GM19455 (cell line): ENCODE data around the gene FAM221B.

Experiments used
- ATAC-seq: cut with Tn5 transposase; IDR thresholded peaks from one replicate; pipeline ENCODE4 v1.9.1; 2021; ENCODE audit not compliant: unreplicated experiment

Gene FAM221B

DNA sequence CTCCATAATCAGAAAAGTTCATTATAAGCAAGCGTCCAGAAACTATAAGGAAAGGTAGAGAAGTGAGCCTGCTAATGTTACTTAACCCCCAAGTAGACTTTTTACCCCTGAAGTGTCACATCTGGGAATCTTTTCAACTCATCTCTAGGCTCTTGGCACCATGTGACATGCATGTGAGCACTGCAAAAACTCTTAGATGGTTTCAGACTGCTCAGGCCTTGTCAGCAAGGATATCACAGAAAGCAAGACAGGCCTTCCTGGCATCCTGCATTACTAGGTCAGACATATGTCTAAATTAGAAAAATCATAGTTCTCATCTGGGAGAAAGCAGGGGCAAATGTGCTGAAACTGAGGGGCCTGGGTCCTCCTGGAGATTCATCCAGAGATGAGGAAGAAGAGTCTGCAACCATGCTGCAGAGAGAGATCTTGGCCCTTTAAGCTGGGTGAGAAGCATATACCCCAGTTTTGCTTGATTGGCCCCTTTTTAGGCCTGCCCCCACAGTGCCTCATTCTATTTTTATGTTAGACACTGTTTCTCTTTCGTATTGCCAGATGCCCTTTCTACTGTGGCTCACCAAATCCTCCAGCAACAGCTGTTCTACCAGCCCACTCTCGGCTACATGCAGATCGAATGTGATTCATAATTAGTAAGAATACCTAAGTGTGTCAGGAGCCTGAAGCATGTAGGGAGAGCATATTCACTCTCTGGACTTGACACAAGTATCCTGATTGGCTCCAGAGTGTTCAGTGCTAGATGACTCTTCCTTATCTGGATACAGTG is 19.4 kb upstream of the FAM221B start:
- ATAC-seq = peak; percentile 85

DNA sequence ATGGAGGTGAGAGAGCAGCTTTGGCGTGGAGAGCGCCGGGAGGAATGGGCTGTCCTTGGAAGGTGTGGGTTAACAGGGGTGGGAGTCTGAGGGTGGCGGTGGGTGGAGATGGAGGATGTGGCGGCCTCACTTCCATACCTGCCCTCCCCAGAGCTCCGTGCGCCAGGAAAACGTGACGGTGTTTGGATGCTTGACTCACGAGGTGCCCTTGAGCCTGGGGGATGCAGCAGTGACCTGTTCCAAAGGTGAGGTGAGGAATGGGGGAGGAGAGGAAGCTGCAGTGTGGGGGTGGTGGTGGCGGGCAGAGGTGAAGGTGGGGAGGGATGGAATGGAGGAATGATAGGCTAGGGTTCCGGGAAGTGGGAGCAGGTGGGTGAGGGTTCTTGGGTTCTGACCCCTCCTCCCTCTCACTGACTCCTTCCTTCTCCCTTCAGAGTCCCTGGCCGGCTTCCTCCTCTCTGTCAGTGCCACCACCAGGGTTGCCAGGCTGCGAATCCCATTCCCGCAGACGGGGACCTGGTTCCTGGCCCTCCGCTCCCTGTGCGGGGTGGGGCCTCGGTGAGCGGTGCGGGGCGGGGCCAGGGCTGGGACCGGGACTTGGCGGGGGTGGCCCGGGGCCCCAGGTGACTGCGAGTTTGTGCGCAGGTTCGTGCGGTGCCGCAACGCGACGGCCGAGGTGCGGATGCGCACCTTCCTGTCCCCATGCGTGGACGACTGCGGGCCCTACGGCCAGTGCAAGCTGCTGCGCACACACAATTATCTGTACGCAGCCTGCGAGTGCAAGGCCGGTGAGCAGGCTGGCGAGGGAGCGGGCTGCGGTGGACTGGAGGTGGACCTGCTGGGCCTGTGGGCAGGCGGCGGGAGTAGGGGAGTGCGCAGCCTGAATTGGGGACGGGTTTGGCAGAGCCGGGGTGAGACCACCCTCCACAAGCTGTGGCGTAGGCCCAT is 17.6 kb upstream of the FAM221B start:
- no peak for ATAC-seq

DNA sequence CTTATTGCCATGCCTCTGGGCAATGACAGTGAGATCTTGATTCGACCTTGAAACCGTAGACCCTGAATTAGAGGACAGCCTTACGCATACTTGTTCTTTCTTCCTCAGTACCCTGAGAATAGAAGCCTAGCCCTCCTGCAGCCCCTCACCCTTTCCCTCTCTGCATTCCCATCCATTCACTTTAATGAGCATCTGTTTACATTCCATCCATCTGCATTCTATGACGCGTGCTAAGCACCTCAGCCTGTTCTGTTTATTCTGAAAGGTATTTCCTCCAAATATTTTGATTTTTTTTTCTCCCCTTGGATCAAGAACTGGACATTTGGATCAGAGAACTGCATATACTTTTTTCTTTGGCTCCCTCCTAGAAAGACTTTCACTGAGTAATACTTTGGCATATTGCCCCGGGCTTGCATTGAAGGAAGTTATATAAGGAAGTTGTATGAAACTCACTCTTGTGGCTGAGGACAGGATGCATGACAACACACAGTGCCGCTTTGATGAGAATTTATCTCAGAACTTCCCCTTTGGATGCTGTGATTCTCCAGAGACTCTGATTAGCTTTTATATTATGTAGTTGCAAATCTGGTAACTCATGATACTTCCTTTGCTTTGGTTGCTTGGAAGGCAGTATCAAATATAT is 16.2 kb upstream of the FAM221B start:
- ATAC-seq = no peak

DNA sequence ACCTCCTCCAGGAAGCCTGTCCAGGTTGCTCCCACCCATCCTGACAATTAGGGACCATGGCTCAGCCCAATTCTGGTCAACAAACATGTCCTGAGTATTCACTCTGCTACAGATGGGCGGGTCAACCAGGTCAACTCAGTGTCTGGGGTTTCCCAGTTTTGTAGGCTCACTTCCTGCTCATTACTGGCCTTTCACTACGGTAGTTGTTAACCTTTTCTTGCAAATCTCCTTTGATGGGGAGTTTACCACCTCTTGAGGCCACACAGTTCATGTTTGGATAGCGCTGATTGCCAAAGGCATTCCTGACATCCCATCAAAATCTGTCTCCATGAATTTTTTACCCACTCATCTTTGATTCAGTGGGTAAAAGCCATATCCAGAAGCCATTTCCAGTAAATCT is 14.3 kb upstream of the FAM221B start:
- ATAC-seq = peak; percentile 63

GRCh38 chr9:35842020-35842745 is 13.7 kb upstream of the FAM221B start:
- no peak for ATAC-seq

DNA sequence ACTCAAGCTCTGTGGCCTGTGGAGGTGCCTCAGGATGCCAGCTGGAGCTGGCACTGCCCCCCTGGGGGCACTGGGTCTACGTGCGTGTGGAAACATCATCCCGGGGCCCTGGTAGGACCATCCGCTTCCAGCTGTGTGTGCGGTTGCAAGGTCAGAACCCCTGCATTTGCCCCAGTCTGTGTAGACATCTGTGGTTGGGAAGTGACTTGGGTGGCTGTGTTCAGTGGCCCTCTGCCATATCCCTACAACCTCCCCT is 13.0 kb upstream of the FAM221B start:
- no peak for ATAC-seq

DNA sequence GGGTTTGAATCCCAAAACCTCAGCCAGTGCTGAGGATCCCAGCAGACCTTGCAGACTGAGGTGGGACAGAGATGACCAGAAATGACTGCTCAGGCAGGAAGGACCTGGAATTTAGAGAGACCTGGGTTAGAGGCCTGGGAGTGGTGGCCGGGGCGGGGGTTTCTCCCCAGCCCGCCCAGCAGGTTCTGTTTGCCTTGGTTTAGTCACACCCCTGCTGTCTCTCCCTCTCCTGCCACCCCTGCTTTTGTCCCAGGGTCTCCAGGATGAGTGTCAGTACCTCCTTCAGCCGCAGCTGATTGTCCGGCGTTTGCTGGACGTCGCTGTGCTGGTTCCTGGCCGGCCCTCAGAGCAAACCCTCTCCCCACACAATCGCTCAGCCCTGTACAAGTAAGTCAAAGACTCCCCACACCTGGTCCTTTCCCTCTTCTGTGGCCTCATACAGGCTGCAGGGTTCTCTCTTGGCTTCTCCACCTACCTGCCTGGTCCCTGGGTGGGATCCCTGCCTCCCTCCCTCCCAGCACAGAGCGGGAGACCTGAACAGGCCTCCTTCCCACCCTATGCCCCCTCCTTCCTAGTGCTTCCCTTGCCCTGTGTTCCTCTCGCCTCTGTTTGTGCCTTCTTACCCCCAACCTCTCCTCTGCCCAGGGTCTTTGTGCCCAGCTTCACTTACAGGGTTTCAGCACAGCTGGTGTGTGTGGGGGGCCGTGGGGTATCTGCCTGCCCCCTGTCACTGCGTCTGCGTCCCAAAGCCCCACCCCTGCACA is 12.5 kb upstream of the FAM221B start:
- no peak for ATAC-seq

DNA sequence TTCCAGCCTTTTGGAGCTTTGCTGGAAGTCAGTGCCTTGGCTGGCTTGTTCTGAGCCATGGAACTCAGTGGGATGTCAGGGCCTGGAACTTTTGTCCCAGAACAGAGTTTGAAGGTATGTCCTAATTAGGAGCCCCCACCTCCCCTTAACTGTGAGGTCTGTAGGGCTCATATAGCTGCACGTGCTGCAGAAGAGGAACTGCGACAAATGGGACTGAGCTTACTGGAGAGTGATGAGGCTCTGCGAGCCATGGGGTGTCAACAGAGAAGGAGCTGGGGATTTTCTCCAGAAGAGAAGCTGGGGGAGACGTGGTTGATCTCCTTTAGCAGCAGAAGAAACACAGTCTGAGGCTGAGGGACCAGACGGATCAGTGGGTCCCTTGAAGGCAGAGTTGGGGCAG is 11.4 kb upstream of the FAM221B start:
- no peak for ATAC-seq

GRCh38 chr9:35836595-35836994 is 8.1 kb upstream of the FAM221B start:
- no peak for ATAC-seq

- no peak for ATAC-seq
Measured at GRCh38 chr9:35835766-35836165, 7.2 kb upstream of the FAM221B start.

- no peak for ATAC-seq
Measured at GRCh38 chr9:35835216-35835632, 6.7 kb upstream of the FAM221B start.

GRCh38 chr9:35834260-35835215 is 6.0 kb upstream of the FAM221B start:
- no peak for ATAC-seq

GRCh38 chr9:35832814-35833213 is 4.3 kb upstream of the FAM221B start:
- no peak for ATAC-seq

DNA sequence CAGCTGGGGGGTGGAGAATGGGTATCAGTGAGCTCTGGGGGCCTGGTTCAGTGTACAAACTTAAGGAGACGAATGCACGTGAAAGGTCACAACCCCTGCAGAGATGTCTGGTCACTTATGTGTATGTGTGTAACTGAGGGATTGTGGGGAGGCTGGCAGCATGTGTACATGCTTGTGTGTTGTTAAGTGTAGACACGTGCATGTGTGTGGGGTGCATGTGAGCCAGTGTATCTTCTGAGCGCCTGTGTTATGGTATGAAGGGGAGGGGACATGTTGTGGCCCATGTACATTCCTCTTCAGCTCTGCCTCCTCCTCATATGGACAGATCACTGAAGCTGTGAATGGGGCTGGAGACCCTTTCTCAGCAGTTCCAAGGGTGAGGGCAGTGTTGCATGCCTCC is 2.5 kb upstream of the FAM221B start:
- no peak for ATAC-seq

DNA sequence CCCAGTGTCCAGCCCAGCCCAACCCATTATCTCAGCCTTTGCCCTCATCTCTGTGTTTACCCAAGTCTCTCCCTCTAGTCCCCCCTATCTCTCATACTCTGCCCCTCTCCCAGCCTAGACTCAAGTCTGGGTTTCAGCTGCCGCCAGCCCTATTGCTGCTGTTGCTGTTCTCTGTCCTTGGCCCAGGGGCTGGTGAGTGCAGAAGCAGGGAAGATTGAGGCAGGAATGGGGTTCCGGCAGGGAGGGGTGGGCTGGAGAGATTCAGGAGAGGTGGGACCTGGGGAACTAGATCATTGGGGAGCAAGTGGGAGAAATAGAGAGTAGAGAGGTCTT is 1.2 kb upstream of the FAM221B start:
- ATAC-seq = no peak

GRCh38 chr9:35829084-35829763 is 692 bp upstream of the FAM221B start, which contains the start of gene TMEM8B:
Gene TMEM8B, plus strand, starts transcription at chr9:35829228. Its CDS starts 220 bp downstream, at chr9:35829448.
- peak; percentile 81 for ATAC-seq

- ATAC-seq = no peak
Measured at GRCh38 chr9:35827486-35827885, 1.0 kb downstream of the FAM221B start.

DNA sequence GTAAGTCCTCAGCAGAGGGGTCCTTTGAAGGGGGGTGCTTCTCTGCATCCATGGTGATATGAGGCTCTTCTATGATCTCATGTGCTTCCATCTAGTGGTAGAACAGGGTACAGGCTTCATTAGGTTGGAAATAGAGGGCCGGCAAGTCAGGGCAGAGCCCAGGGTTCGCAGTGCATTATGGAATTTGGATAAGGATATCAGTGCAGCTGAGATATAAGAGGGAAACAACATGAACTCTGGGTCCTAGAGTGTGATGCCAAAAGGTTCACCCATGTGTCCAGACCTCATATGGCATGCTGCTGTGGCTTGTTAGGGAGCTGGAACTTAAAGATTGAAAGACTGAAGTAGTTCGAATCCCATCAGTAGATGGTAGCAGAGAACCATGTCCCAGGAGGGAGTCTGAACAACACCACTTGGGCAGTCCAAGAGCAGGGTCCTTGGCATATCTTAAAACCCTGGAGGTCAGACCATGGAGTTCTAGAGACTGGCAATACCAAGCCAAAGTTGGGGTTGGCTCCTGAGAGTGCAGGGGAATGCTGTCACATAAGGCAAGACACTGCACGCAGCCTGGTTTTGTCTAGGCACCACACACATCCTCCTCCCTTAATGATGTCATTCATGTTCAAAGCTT is 2.3 kb downstream of the FAM221B start:
- ATAC-seq = no peak
